ENCODE measurements around the gene GTPBP2. TPM values are rescaled to one million over a fixed set of nuclear protein-coding genes. Genes with fewer than 3 reads are reported as not detected.

Gene GTPBP2
- total RNA-seq, 8 experiments from 2014 or later: 31.2 to 86.5 (median 43.7) TPM

- peaks cover 20 to 24% of the 10 kb centered on the region in 2 donors for H3K4me1 ChIP-seq (replicated peaks in 1 of 2)
- H3K27ac ChIP-seq: peak within 1 kb of the TSS; percentile 37 to 87
- peak within 1 kb of the TSS; percentile 72 to 99 (median 87) for H3K4me3 ChIP-seq
- 0 to 4% (median 0%) methylated on average over 2 to 14 of the region's 76 CpGs; no CpG with 5 or more reads in 3 of the 10 experiments for WGBS, 10 experiments
- ATAC-seq (replicated peaks in 6 of 8): peak; percentile 81 to 95 (median 94)
- in situ Hi-C loops (cut with MboI; ENCODE audit: low pct_unique_long_range_greater_than_20kb in 2 of 9, low sequenced_read_pairs in 9 of 9, unreplicated experiment in 9 of 9): no loop called here
These were observed 53.1 kb downstream of the GTPBP2 start, which contains the start of the genes POLH and XPO5 for GRCh38 chr6:43575772-43576551. TSS of gene POLH (plus strand) at chr6:43576185. CDS start at chr6:43582320, 6,135 bp downstream. TSS of gene XPO5 (minus strand) at chr6:43576038. CDS start at chr6:43575864, 174 bp downstream.

GRCh38 chr6:43575105-43575771 lies 53.8 kb downstream of the GTPBP2 start:
- in situ Hi-C loops (cut with MboI; ENCODE audit: low pct_unique_long_range_greater_than_20kb in 2 of 9, low sequenced_read_pairs in 9 of 9, unreplicated experiment in 9 of 9): no loop called here
- ATAC-seq (replicated peaks in 6 of 8): peak in 3 of 8 experiments; percentile 18 to 49 (median 38)
- H3K4me1 ChIP-seq (replicated peaks in 1 of 2): peaks cover 24% of the 10 kb centered on the region in 2 donors
- peak overlapping the region; percentile 72 to 99 (median 87) for H3K4me3 ChIP-seq
- WGBS, 10 experiments: 0 to 7% (median 0%) methylated on average over 1 to 15 of the region's 38 CpGs; no CpG with 5 or more reads in 1 of the 10 experiments
- peak overlapping the region; percentile 37 to 87 for H3K27ac ChIP-seq

- in situ Hi-C loops (cut with MboI; ENCODE audit: low pct_unique_long_range_greater_than_20kb in 2 of 9, low sequenced_read_pairs in 9 of 9, unreplicated experiment in 9 of 9): no loop called here
- peaks cover 11 to 18% of the 10 kb centered on the region in 2 donors for H3K4me1 ChIP-seq (replicated peaks in 1 of 2)
- WGBS, 10 experiments: 80 to 100% (median 98%) methylated on average over 1 to 4 of the region's 4 CpGs; no CpG with 5 or more reads in 4 of the 10 experiments
- no peak overlapping the region for H3K27ac ChIP-seq
- no peak for ATAC-seq (replicated peaks in 6 of 8)
- H3K4me3 ChIP-seq: no peak overlapping the region
These were observed 57.0 kb downstream of the GTPBP2 start for GRCh38 chr6:43572015-43572414.

- H3K4me3 ChIP-seq: no peak overlapping the region
- H3K27ac ChIP-seq: peak overlapping the region; percentile 65 to 70
- peaks cover 7 to 17% of the 10 kb centered on the region in 2 donors for H3K4me1 ChIP-seq (replicated peaks in 1 of 2)
- in situ Hi-C loops (cut with MboI; ENCODE audit: low pct_unique_long_range_greater_than_20kb in 2 of 9, low sequenced_read_pairs in 9 of 9, unreplicated experiment in 9 of 9): no loop called here
- 42 to 96% (median 77%) methylated on average over 2 to 5 of the region's 5 CpGs for WGBS, 10 experiments
- peak in 4 of 8 experiments; percentile 8 to 47 (median 23) for ATAC-seq (replicated peaks in 6 of 8)
These were observed 58.1 kb downstream of the GTPBP2 start for GRCh38 chr6:43570876-43571441.

Other genes starting within 250 kb of the GTPBP2 start
- 10 to 100 TPM; 10.3 to 70.3 (median 16.4) TPM for gene ABCC10, start 201.7 kb downstream of the GTPBP2 start, total RNA-seq
- 1 to 10 TPM; 1.5 to 6.5 (median 5.0) TPM for gene DLK2, start 173.7 kb downstream of the GTPBP2 start, total RNA-seq
- gene TJAP1, start 151.7 kb downstream of the GTPBP2 start, total RNA-seq: 10 to 100 TPM in 7 of 8 experiments, 1 to 10 TPM in 1; 7.4 to 24.2 (median 12.7) TPM
- 1 to 10 TPM in 4 of 8 experiments, under 1 TPM in 4; 0.67 to 3.7 (median 1.4) TPM for gene LRRC73, start 118.9 kb downstream of the GTPBP2 start, total RNA-seq
- gene YIPF3, start 112.3 kb downstream of the GTPBP2 start, total RNA-seq: 100 to 1,000 TPM in 4 of 8 experiments, 10 to 100 TPM in 4; 59.3 to 142 (median 101) TPM
- 10 to 100 TPM; 27.7 to 56.9 (median 41.8) TPM for gene POLR1C, start 112.2 kb downstream of the GTPBP2 start, total RNA-seq
- gene XPO5, start 53.2 kb downstream of the GTPBP2 start, total RNA-seq: 10 to 100 TPM; 29.4 to 70.9 (median 38.8) TPM
- gene POLH, start 53.1 kb downstream of the GTPBP2 start, total RNA-seq: 10 to 100 TPM in 5 of 8 experiments, 1 to 10 TPM in 3; 4.9 to 44.8 (median 16.4) TPM
- gene MAD2L1BP, start 6.6 kb upstream of the GTPBP2 start, total RNA-seq: 10 to 100 TPM; 24.7 to 44.9 (median 30.4) TPM
- 1 to 10 TPM; 1.1 to 9.7 (median 4.6) TPM for gene RSPH9, start 15.8 kb upstream of the GTPBP2 start, total RNA-seq
- gene MRPS18A, start 58.5 kb upstream of the GTPBP2 start, total RNA-seq: 10 to 100 TPM; 28.8 to 98.9 (median 56.5) TPM
- gene VEGFA, start 140.9 kb upstream of the GTPBP2 start, total RNA-seq: 100 to 1,000 TPM in 5 of 8 experiments, 10 to 100 TPM in 3; 19.9 to 266 (median 164) TPM

Data from motor neuron (in vitro differentiated cells).